ENCODE results near the gene CDK2AP2. TPM values are rescaled to one million over a fixed set of nuclear protein-coding genes. Genes with fewer than 3 reads are reported as not detected.
A peak's percentile ranks its signal among the peaks of the same experiment; 100 is the strongest.
"Not testable (repeated sequence)": the region's sequence is repeated elsewhere in the genome, so short reads cannot be mapped to it uniquely, and the experiment has no call there.

The CDK2AP2 gene
- polyA plus RNA-seq, 4 donors, result 28.4 to 60.1 (median 44.1) TPM

DNA sequence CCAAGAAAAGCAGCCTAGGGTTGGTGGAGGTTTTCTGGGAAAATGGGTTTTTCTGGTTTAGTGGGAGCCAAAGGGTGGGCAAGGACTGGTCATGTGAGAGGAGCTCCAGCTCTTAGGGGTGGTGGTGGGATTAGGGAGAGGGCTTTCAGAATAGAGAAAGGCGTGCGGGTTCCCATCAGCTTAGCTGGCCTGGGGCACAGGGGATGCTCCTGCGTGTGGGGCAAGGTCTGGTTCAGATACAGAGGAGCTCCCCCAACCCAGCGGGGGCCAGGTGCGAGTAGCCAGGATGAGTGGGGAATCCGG is 39.6 kb downstream of the CDK2AP2 start:
- no peak for DNase-seq (ENCODE audit: low read depth in 4 of 4, low spot score in 3 of 4)

DNA sequence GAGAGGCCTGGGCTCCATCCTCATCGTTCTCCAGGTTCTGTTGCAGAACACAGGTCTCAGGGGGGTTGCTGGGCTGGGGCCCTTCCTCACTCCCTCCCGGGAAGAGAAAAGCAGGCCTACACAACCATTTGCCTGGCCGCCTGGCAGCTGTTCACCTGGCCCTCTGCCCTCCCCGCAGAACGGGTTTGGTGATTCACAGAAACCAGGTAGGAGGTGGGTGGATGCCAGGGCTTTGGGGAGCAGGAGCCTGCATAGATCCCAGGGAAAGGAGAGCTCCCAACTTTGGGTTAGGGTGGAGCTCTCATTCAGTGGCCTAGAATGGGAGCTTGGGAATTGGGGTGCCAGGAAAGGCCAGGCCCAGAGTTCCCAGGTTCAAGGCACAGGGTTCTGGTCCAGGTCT is 39.9 kb downstream of the CDK2AP2 start:
- no peak for DNase-seq (ENCODE audit: low read depth in 4 of 4, low spot score in 3 of 4)

DNA sequence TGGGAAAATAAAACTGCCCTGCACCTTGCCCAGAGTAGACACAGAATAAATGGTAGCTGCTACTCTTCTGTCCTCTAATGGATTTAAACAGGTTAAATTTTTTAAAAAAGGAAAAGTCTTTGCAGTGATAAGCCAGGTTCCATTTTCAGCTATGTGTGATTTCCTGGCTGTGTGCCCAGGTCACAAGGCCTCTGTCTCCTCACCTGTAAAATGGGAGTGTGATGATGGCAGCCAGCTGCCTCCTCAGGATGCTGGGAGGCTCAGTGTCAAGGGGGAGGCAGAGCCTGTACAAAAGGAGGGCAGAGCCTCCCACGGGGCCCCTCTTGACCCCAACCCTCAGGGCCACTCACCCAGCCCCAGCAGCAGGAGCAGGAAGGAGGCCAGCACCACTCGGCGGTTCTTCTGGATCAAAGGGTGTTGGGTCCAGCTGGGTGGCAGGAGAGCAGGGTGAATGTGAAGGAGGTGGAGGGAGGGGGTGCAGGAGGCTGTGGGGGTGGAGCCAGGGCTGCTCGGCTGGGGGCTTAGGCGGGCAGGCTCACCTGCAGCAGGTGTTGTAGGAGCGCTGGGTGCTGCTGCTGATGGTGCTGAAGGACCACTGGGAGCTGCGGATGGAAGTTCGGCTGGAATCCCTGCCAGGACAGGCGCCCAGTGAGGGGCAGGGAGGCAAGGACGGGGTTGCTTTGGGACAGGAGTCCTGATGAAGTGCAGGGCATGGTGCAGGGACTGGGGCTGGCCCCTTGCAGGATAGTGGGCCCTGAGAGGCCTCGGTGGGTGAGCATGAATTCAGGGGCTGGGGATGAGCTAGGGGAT is 40.8 kb downstream of the CDK2AP2 start:
- no peak for DNase-seq (ENCODE audit: low read depth in 4 of 4, low spot score in 3 of 4)

DNA sequence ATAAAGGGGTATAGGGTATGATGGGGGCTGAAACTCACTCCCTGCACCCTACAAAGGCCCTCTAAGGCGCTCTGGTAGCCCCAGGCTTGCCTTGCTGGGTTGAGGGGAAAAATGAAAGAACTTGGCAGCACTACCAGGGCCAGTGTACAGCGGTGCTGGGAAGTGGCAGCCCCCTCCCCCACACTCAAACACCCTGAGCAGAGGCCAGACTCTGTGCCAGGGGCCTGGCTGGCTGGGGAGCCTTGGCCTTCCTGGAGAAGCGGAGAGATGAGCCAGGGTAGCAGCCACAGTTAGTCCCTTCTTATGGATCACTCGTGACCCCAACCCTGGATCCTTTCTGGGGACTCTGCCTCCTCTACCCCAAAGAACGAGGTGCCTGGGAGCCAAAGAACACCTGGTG is 41.6 kb downstream of the CDK2AP2 start:
- DNase-seq (ENCODE audit: low read depth in 4 of 4, low spot score in 3 of 4), result no peak

DNA sequence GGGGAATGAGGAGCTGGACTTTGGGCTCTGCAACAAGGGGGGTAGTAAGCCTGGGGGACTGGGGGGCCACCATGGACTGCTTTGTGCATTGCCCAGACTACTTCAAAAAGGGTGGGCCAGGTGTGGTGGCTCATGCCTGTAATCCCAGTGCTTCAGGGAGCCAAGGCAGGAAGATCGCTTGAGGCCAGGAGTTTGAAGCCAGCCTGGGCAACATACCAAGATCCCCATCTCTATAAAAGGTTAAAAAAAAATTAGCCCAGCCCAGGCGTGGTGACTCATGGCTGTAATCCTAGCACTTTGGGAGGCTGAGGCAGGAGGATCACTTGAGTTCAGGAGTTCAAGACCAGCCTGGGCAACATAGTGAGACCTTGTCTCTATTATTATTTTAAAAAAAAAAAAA is 42.4 kb downstream of the CDK2AP2 start:
- DNase-seq (ENCODE audit: low read depth in 4 of 4, low spot score in 3 of 4), result not testable (repeated sequence)

DNA sequence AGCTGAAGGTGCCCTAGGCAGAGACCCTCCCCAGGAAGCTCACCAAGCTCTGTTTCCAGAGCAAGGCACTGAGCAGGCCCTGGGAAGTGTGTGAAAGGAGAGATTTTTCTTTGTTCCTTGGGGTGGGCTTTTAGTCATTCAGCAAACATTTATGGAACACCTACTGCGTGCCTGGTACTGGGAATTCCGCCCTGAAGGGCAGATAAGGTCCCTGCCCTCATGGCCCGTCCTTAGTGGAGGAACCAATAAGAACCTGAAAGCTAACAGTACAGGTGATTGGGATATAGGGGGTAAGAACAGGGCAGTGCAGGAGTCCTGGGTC is 42.8 kb downstream of the CDK2AP2 start:
- DNase-seq (ENCODE audit: low read depth in 4 of 4, low spot score in 3 of 4), result no peak

DNA sequence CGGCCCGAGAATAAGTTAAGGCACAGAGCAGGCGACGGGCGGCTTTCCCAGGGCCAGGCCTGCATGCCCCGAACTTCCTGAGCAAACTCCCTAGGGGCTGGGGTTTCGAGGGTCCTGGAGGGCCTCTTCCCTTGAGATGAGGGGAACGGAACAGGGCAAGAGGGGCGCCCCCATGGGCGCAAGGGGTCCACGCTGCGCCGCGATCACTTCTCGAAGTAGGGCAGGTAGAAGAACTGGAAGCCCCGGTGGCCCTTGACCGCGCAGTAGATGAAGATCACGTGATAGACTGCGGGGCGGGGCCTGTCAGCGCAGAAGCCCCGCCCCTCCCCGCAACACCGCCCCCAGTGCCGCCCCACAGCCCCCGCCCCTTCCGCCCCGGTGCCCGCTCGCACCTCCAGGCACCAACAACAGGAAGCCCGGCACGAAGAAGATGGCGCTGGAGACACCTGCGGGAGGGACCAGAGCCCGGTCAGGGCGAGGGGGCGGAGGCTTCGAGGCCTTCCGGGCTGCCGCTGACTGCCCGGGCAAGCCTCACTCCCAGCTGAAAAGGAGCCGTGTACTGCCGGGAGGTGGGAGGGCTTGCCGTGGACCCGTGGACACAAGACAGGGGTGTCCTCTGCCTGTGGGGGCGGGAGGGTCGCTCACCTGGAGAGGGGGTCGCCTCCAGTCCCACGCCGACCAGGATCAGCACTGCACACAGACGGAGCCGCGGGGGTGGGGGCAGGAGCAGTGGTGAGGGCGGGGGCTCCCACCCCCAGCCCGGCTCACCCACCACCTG is 43.4 kb downstream of the CDK2AP2 start:
- DNase-seq (ENCODE audit: low read depth in 4 of 4, low spot score in 3 of 4), result peak in 3 of 4 donors; percentile 64 to 70 (median 70)

DNA sequence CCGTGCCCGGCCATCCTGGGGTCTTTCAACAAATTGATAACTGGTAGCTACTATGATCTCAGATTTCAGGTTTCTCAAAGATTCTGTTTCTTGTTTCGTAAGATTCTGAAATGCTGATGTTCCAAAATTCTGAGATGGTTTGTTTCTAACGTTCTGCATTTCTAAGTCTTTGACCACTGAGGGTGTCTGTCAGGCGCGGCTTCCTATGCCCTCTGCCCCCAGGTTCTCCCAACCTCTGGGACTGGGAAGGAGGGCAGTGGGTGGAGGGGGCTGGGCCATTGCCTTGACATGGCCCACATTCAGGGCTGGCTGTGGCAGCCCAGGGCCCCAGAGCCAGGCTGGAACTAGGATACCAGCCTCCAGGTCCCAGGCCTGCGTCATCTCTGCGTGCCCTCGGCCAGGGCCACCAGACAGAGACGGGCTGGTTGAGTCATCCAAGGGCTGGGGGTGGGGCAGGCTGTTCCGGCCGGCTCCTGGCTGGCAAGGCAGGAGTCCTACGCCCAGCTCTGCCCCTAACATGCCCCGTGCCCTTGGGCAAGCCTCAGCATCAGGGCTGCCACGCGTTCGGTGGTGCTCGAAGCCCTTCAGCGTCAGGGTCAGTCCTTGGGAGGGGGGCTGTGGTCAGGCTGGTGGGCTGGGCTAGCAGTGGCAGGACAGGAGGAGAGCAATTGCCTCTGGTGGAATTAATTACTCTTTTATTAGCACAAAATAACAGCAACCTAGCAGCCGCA is 44.1 kb downstream of the CDK2AP2 start:
- no peak for DNase-seq (ENCODE audit: low read depth in 4 of 4, low spot score in 3 of 4)

DNA sequence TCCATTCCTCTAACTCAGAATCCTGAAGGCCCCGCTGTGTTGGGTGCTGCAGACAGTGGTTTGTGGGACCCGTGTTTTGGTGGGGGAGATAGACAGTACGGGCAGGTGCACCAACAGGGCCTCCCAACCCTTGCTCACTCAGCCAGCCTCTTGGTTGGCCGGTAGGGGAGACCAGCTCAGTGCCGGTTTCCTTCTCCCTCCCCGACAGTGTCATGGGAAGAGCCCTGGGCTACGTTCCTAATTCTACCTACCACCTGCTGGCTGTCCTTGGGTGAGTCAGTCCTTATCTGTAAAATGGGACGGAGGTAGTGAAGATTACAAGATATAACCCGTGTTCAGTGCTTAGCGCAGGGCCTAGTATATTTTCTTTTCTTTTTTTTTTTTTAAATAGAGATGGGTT is 44.8 kb downstream of the CDK2AP2 start:
- no peak for DNase-seq (ENCODE audit: low read depth in 4 of 4, low spot score in 3 of 4)

DNA sequence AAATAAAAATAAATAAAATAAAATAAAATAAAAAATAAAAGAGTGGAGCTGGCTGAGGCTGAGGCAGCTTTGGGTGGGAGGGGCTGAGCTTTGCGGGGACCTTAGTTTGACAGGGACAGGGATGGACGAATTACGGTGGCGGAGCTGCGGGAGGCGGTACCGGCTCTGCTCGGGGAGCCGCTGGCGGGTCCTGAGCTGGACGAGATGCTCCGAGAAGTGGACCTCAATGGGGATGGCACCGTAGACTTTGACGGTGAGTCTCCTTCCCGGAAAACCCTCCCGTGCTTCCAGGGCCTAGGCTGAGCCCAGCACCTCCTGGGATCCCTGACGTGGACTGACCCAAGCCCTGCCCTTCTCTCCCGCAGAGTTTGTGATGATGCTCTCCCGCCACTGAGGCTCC is 49.7 kb downstream of the CDK2AP2 start:
- DNase-seq (ENCODE audit: low read depth in 4 of 4, low spot score in 3 of 4), result no peak

DNA sequence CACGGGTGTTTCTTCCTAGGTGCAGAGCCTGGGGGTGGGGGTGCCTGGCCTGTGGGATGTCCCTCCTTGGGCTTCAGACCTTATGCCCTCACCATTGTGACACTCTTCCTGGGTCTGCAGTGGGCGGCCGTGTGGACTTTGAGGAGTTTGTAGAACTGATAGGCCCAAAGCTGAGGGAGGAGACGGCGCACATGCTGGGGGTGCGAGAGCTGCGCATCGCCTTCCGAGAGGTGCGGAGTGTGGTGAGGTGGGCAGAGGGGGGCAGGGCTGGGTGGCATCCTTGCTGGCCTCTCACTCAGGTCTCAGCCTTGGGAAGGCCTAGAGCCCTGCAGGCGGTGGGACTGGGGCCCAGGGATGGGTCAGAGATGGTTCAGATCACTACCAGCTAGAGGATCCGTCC is 50.5 kb downstream of the CDK2AP2 start:
- DNase-seq (ENCODE audit: low read depth in 4 of 4, low spot score in 3 of 4), result no peak

Other genes with a start within 250 kb of the CDK2AP2 start
- gene GRK2, start 241.7 kb downstream of the CDK2AP2 start, polyA plus RNA-seq (ENCODE audit: insufficient read length in 4 of 4), result 10 to 100 TPM; 43.3 to 66.4 (median 47.0) TPM
- 10 to 100 TPM; 20.2 to 60.0 (median 30.1) TPM for gene ANKRD13D, start 218.9 kb downstream of the CDK2AP2 start, polyA plus RNA-seq (ENCODE audit: insufficient read length in 4 of 4)
- 10 to 100 TPM; 16.6 to 37.2 (median 24.5) TPM for gene SSH3, start 204.6 kb downstream of the CDK2AP2 start, polyA plus RNA-seq (ENCODE audit: insufficient read length in 4 of 4)
- gene POLD4, start 154.6 kb downstream of the CDK2AP2 start, polyA plus RNA-seq (ENCODE audit: insufficient read length in 4 of 4), result 10 to 100 TPM; 18.5 to 36.3 (median 22.3) TPM
- gene CLCF1, start 134.6 kb downstream of the CDK2AP2 start, polyA plus RNA-seq (ENCODE audit: insufficient read length in 4 of 4), result 10 to 100 TPM in 1 of 4 donors, 1 to 10 TPM in 3; 5.4 to 12.9 (median 7.0) TPM
- 10 to 100 TPM; 16.6 to 37.5 (median 19.1) TPM for gene RAD9A, start 116.2 kb downstream of the CDK2AP2 start, polyA plus RNA-seq (ENCODE audit: insufficient read length in 4 of 4)
- 100 to 1,000 TPM in 3 of 4 donors, 10 to 100 TPM in 1; 77.6 to 177 (median 146) TPM for gene PPP1CA, start 106.3 kb downstream of the CDK2AP2 start, polyA plus RNA-seq (ENCODE audit: insufficient read length in 4 of 4)
- gene TBC1D10C, start 104.1 kb downstream of the CDK2AP2 start, polyA plus RNA-seq (ENCODE audit: insufficient read length in 4 of 4), result 10 to 100 TPM in 1 of 4 donors, 1 to 10 TPM in 3; 2.5 to 11.7 (median 4.4) TPM
- gene CARNS1, start 92.5 kb downstream of the CDK2AP2 start, polyA plus RNA-seq (ENCODE audit: insufficient read length in 4 of 4), result 1 to 10 TPM; 1.1 to 4.4 (median 1.8) TPM
- gene RPS6KB2, start 79.7 kb downstream of the CDK2AP2 start, polyA plus RNA-seq (ENCODE audit: insufficient read length in 4 of 4), result 10 to 100 TPM; 37.4 to 46.7 (median 41.7) TPM
- 1 to 10 TPM in 3 of 4 donors, under 1 TPM in 1; 0.86 to 2.4 (median 2.0) TPM for gene PTPRCAP, start 70.5 kb downstream of the CDK2AP2 start, polyA plus RNA-seq (ENCODE audit: insufficient read length in 4 of 4)
- gene CORO1B, start 64.7 kb downstream of the CDK2AP2 start, polyA plus RNA-seq (ENCODE audit: insufficient read length in 4 of 4), result 10 to 100 TPM; 43.9 to 82.9 (median 59.9) TPM
- not detected for gene GPR152, start 55.4 kb downstream of the CDK2AP2 start, polyA plus RNA-seq (ENCODE audit: insufficient read length in 4 of 4)
- gene CABP4, start 52.8 kb downstream of the CDK2AP2 start, polyA plus RNA-seq (ENCODE audit: insufficient read length in 4 of 4), result under 1 TPM; 0.54 to 0.75 (median 0.64) TPM
- gene TMEM134, start 38.9 kb downstream of the CDK2AP2 start, polyA plus RNA-seq (ENCODE audit: insufficient read length in 4 of 4), result 10 to 100 TPM; 32.4 to 73.8 (median 42.1) TPM
- 10 to 100 TPM; 52.7 to 69.0 (median 65.4) TPM for gene AIP, start 25.1 kb downstream of the CDK2AP2 start, polyA plus RNA-seq (ENCODE audit: insufficient read length in 4 of 4)
- 10 to 100 TPM; 26.9 to 38.6 (median 33.7) TPM for gene PITPNM1, start 2.8 kb downstream of the CDK2AP2 start, polyA plus RNA-seq (ENCODE audit: insufficient read length in 4 of 4)
- under 1 TPM in 2 of 4 donors, not detected in 2; 0.29 to 0.39 TPM for gene CABP2, start 15.3 kb upstream of the CDK2AP2 start, polyA plus RNA-seq (ENCODE audit: insufficient read length in 4 of 4)
- 100 to 1,000 TPM; 560 to 818 (median 731) TPM for gene GSTP1, start 75.7 kb upstream of the CDK2AP2 start, polyA plus RNA-seq (ENCODE audit: insufficient read length in 4 of 4)
- gene NDUFV1, start 98.8 kb upstream of the CDK2AP2 start, polyA plus RNA-seq (ENCODE audit: insufficient read length in 4 of 4), result 100 to 1,000 TPM; 122 to 271 (median 155) TPM
- 10 to 100 TPM in 1 of 4 donors, 1 to 10 TPM in 3; 3.6 to 10.1 (median 4.1) TPM for gene NUDT8, start 121.8 kb upstream of the CDK2AP2 start, polyA plus RNA-seq (ENCODE audit: insufficient read length in 4 of 4)
- not detected for gene TBX10, start 131.6 kb upstream of the CDK2AP2 start, polyA plus RNA-seq (ENCODE audit: insufficient read length in 4 of 4)
- 10 to 100 TPM in 3 of 4 donors, 1 to 10 TPM in 1; 1.0 to 26.6 (median 20.6) TPM for gene ACY3, start 142.6 kb upstream of the CDK2AP2 start, polyA plus RNA-seq (ENCODE audit: insufficient read length in 4 of 4)
- 1 to 10 TPM in 3 of 4 donors, under 1 TPM in 1; 0.05 to 4.2 (median 2.6) TPM for gene ALDH3B2, start 166.5 kb upstream of the CDK2AP2 start, polyA plus RNA-seq (ENCODE audit: insufficient read length in 4 of 4)